Tibial artery (tissue), 4 donors: ENCODE results near the gene ERRFI1.

Experiments
- DNase-seq, 2 donors: peaks; one replicate each; pipeline ENCODE4 v3.0.0-alpha.2; 2019
- H3K27ac ChIP-seq, 2 donors: fragments of 200-600 bp; sonication (generic) in 1 of 2; 1 replicate in 1 of 2; 2 replicates in 1 of 2; pipeline ENCODE4 v1.5.1; 2018 to 2019; ENCODE audit warnings: mild to moderate bottlenecking in 1 of 2
- H3K27me3 ChIP-seq, 2 donors: fragments of 200-600 bp; sonication (generic) in 1 of 2; one replicate each; pipeline versions ENCODE4 v1.5.1 to v1.6.0; 2016 to 2019
- H3K36me3 ChIP-seq, 3 donors: fragments of 200-600 bp; sonication (generic) in 2 of 3; one replicate each; pipeline ENCODE4 v1.5.1; 2016 to 2019; ENCODE audit warnings: mild to moderate bottlenecking in 2 of 3
- H3K4me1 ChIP-seq, 4 donors: fragments of 200-600 bp; sonication (generic) in 2 of 4; 1 replicate in 3 of 4; 2 replicates in 1 of 4; pipeline ENCODE4 v1.5.1; 2016 to 2019
- H3K4me3 ChIP-seq, 2 donors: fragments of 200-600 bp; sonication (generic) in 1 of 2; 1 replicate in 1 of 2; 2 replicates in 1 of 2; pipeline ENCODE4 v1.5.1; 2018 to 2019; ENCODE audit warnings: mild to moderate bottlenecking in 2 of 2
- H3K9me3 ChIP-seq, 3 donors: fragments of 200-600 bp; sonication (generic) in 1 of 3; one replicate each; pipeline ENCODE4 v1.5.1; 2016 to 2019
- CTCF ChIP-seq, 2 experiments: fragments of 200-600 bp in 1 of 2; fragments of 450-650 bp in 1 of 2; IDR thresholded peaks; one replicate each; pipeline ENCODE4 v1.5.1; 2017 to 2019; ENCODE audit warnings: antibody characterized with exemption in 2 of 2, mild to moderate bottlenecking in 1 of 2, moderate library complexity in 1 of 2
- intact Hi-C: fragments of 100-400 bp; cut with DNase I; formaldehyde crosslinking; loops from one replicate; pipeline ENCODE4 v1.15.0; 2023; ENCODE audit warnings: low total_unique reads

The ERRFI1 gene

GRCh38 chr1:7962636-7963377 is 63.3 kb downstream of the ERRFI1 start:
- no peak for DNase-seq
- peak overlapping the region; percentile 78 to 87 for H3K4me3 ChIP-seq
- no peak for TF ChIP-seq CTCF (IDR thresholded peaks at IDR 0.05)
- no peaks in the 10 kb centered on the region for H3K9me3 ChIP-seq
- no peaks in the 10 kb centered on the region for H3K27me3 ChIP-seq
- peak overlapping the region; percentile 90 to 94 for H3K27ac ChIP-seq
- peaks cover 29 to 47% (median 37%) of the 10 kb centered on the region in 3 donors for H3K36me3 ChIP-seq
- peaks cover 0 to 62% (median 34%) of the 10 kb centered on the region in 4 donors for H3K4me1 ChIP-seq
- intact Hi-C loops = no loop called here

- intact Hi-C loops = no loop called here
- H3K9me3 ChIP-seq = no peaks in the 10 kb centered on the region
- H3K27me3 ChIP-seq = no peaks in the 10 kb centered on the region
- H3K4me3 ChIP-seq = peak overlapping the region; percentile 78 to 87
- peaks cover 29 to 41% (median 37%) of the 10 kb centered on the region in 3 donors for H3K36me3 ChIP-seq
- H3K4me1 ChIP-seq = peaks cover 0 to 54% (median 34%) of the 10 kb centered on the region in 4 donors
- TF ChIP-seq CTCF (IDR thresholded peaks at IDR 0.05) = no peak
- no peak for DNase-seq
- peak overlapping the region; percentile 90 to 94 for H3K27ac ChIP-seq
These were observed 64.1 kb downstream of the ERRFI1 start for GRCh38 chr1:7962014-7962335.
